Transverse colon (tissue), 4 donors: ENCODE results near the gene TUT4. TPM values are rescaled to one million over a fixed set of nuclear protein-coding genes. Genes with fewer than 3 reads are reported as not detected.

Experiments
- DNase-seq: peaks from one replicate; pipeline ENCODE4 v3.0.0-alpha.2; 2019
- H3K27ac ChIP-seq, 4 donors: fragments of 200-600 bp; sonication (generic); 2 replicates each; pipeline ENCODE4 v1.5.1; 2016 to 2018; ENCODE audit warnings: inconsistent platforms in 4 of 4
- H3K27me3 ChIP-seq: fragments of 200-600 bp; sonication (generic); 2 replicates; pipeline ENCODE4 v1.5.1; 2017; ENCODE audit warnings: inconsistent platforms
- H3K36me3 ChIP-seq, 4 donors: fragments of 200-600 bp; sonication (generic); 2 replicates each; pipeline ENCODE4 v1.5.1; 2017 to 2019; ENCODE audit warnings: inconsistent platforms in 4 of 4
- H3K4me1 ChIP-seq, 4 donors: fragments of 200-600 bp; sonication (generic); 2 replicates each; pipeline ENCODE4 v1.5.1; 2017 to 2020; ENCODE audit warnings: inconsistent platforms in 4 of 4
- H3K4me3 ChIP-seq, 4 donors: fragments of 200-600 bp; sonication (generic); 1 replicate in 1 of 4; 2 replicates in 3 of 4; pipeline versions ENCODE4 v1.5.1 to v1.6.1; 2017 to 2019; ENCODE audit warnings: inconsistent platforms in 4 of 4
- H3K9me3 ChIP-seq, 2 donors: fragments of 200-600 bp; sonication (generic); 2 replicates each; pipeline ENCODE4 v1.5.1; 2017 to 2019; ENCODE audit warnings: inconsistent platforms in 2 of 2
- EP300 ChIP-seq: sonication (generic); formaldehyde crosslinking; IDR thresholded peaks from one replicate; pipeline ENCODE4 v1.6.1; 2017; ENCODE audit warnings: antibody characterized with exemption, low read depth
- POLR2A ChIP-seq: fragments of 450-650 bp; IDR thresholded peaks from one replicate; pipeline ENCODE4 v1.6.1; 2016; ENCODE audit warnings: antibody characterized with exemption, mild to moderate bottlenecking, moderate library complexity
- POLR2AphosphoS5 ChIP-seq, 3 donors: sonication (generic); formaldehyde crosslinking; IDR thresholded peaks; one replicate each; pipeline ENCODE4 v1.6.1; 2016; ENCODE audit warnings: antibody characterized with exemption in 3 of 3
- WGBS, 2 donors: methylation state at CpG; one replicate each; pipeline ENCODE4 v1.1.5; 2018; ENCODE audit warnings: low coverage in 1 of 2; 5-methylcytosine and 5-hydroxymethylcytosine counted together
- in situ Hi-C, 4 donors: fragments of 200-750 bp; cut with MboI; loops; one replicate each; pipeline versions ENCODE4 v1.15.0 to v1.15.1; 2017; ENCODE audit warnings: low sequenced_read_pairs in 3 of 4, low pct_ligation_motif_present in 1 of 4, low pct_unique_long_range_greater_than_20kb in 1 of 4
- intact Hi-C: fragments of 100-400 bp; cut with DNase I; formaldehyde crosslinking; loops from one replicate; pipeline ENCODE4 v1.15.1; 2023; ENCODE audit warnings: low total_unique reads
- total RNA-seq, 4 donors: library from RNA; depleted of rRNA; stranded (reverse); fragments of >200 nt; gene quantifications; one replicate each; pipeline ENCODE4 v1.1.0, GENCODE V29; 2016
- TF ChIP-seq, protein P1 (sequence below), 5 experiments: fragments of 200-600 bp in 3 of 5; fragments of 450-650 bp in 2 of 5; sonication (generic) in 3 of 5; IDR thresholded peaks; 1 replicate in 2 of 5; 2 replicates in 3 of 5; pipeline ENCODE4 v1.5.1; 2016 to 2017; ENCODE audit warnings: antibody characterized with exemption in 5 of 5, inconsistent platforms in 3 of 5, mild to moderate bottlenecking in 2 of 5, moderate library complexity in 1 of 5

TUT4 gene
- total RNA-seq, 4 donors from 2014 or later: 12.3 to 55.3 (median 27.4) TPM

DNA sequence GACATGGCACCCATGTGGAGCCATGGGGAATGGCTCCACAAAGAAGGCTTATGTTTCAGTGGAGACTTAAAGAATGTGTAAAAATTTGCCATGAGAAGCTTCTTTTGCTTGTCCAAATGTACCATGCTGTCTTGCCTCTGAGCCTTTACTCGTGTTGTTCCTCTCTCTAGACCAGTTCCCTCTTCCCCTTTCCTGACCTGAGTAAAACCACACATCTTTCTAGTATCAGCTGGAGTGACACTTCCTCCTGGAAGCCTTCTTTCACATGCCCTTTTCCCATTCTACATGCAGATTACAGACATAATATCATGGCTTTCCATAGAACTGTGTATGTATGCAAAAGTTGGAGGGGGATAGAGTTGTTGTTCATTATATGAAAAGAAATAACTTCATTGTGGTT lies 35.6 kb upstream of the TUT4 start:
- Histone ChIP-seq H3K4me3 (no peak overlapping the region), H3K36me3 (no peaks in the 10 kb centered on the region), H3K27ac (no peak overlapping the region), H3K4me1 (no peaks in the 10 kb centered on the region), H3K9me3 (no peaks in the 10 kb centered on the region), H3K27me3 (no peaks in the 10 kb centered on the region)
- DNase-seq: no peak
- 33 to 41% methylated on average over 1 of the region's 1 CpG for WGBS, 2 donors
- intact Hi-C loops (no loop called here), in situ Hi-C loops (no loop called here)
- TF ChIP-seq, protein P1, sequence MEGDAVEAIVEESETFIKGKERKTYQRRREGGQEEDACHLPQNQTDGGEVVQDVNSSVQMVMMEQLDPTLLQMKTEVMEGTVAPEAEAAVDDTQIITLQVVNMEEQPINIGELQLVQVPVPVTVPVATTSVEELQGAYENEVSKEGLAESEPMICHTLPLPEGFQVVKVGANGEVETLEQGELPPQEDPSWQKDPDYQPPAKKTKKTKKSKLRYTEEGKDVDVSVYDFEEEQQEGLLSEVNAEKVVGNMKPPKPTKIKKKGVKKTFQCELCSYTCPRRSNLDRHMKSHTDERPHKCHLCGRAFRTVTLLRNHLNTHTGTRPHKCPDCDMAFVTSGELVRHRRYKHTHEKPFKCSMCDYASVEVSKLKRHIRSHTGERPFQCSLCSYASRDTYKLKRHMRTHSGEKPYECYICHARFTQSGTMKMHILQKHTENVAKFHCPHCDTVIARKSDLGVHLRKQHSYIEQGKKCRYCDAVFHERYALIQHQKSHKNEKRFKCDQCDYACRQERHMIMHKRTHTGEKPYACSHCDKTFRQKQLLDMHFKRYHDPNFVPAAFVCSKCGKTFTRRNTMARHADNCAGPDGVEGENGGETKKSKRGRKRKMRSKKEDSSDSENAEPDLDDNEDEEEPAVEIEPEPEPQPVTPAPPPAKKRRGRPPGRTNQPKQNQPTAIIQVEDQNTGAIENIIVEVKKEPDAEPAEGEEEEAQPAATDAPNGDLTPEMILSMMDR (IDR thresholded peaks at IDR 0.05): no peak

DNA sequence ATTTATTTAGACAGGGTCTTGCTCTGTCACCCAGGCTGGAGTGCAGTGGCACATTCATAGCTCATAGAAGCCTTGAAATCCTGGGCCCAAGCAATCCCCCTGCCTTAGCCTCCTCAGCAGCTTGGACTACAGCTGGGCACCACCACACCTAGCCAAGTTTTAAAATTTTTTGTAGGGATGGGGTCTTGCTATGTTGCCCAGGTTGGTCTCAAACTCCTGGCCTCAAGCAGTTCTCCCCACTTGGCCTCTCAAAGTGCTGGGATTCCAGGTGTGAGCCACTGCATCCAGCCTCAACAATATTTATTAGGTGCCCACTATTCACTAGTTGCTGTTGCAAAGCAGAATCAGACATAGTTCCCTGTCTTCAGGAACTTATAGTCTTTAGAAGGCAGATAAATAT lies 35.1 kb upstream of the TUT4 start:
- intact Hi-C loops: no loop called here
- in situ Hi-C loops: no loop called here

DNA sequence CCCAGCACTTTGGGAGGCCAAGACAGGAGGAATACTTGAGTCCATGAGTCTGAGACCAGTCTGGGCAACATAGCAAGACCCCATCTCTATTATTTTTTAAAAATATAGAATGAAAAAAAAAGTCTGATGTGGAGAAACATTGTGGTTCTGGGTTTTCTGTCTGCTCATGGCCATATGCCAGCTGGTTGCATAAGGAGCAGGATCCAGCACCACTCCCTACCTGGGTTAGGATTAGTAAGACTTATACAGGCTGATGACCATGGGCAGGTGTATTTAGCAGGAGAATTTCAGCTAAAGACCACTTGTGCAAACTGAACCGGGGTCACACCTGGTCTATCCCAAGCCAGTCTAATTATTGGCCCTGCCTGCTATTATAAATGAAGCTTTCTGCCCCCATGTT lies 32.6 kb upstream of the TUT4 start:
- WGBS, 2 donors: 100% methylated on average over 1 of the region's 1 CpG; no CpG with 5 or more reads in 1 of the 2 donors
- Histone ChIP-seq H3K4me3 (no peak overlapping the region), H3K4me1 (no peaks in the 10 kb centered on the region), H3K36me3 (no peaks in the 10 kb centered on the region), H3K27ac (no peak overlapping the region), H3K27me3 (no peaks in the 10 kb centered on the region), H3K9me3 (no peaks in the 10 kb centered on the region)
- DNase-seq: no peak
- in situ Hi-C loops (no loop called here), intact Hi-C loops (no loop called here)
- no peak for TF ChIP-seq EP300
- no peak for TF ChIP-seq POLR2A
- TF ChIP-seq, protein P1 (IDR thresholded peaks at IDR 0.05): no peak
- TF ChIP-seq POLR2AphosphoS5 (IDR thresholded peaks at IDR 0.05): no peak

More for the DNA sequence above, 35.1 kb upstream of the TUT4 start:
- DNase-seq: no peak
- Histone ChIP-seq H3K27ac (no peak overlapping the region), H3K36me3 (no peaks in the 10 kb centered on the region), H3K27me3 (no peaks in the 10 kb centered on the region), H3K9me3 (no peaks in the 10 kb centered on the region), H3K4me1 (no peaks in the 10 kb centered on the region), H3K4me3 (no peak overlapping the region)
- no peak for TF ChIP-seq POLR2A
- TF ChIP-seq POLR2AphosphoS5 (IDR thresholded peaks at IDR 0.05): no peak
- TF ChIP-seq, protein P1 (IDR thresholded peaks at IDR 0.05): no peak
- TF ChIP-seq EP300: no peak

DNA sequence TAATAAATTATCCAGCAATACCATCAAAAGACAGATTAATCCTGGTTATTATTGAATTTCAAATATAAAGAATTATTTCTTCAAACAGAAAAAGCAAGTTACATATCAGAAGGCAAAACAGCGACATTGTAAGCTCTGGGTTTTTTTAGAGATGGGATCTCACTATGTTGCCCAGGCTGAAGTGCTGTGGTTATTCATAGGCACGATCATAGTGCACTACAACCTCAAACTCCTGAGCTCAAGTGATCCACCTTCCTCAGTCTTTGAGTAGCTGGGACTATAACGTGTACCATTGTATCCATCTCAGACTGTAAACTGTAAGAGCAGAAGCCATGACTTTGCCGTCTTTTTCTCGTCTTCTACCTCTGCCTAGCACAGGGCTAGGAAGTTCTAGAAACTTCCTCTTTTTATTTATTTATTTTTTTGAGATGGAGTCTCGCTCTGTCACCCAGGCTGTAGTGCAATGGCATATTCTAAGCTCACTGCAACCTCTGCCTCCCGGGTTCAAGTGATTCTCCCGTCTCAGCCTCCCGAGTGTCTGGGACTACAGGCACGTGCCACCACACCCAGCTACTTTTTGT lies 29.3 kb upstream of the TUT4 start:
- Histone ChIP-seq H3K27ac (no peak overlapping the region), H3K4me1 (no peaks in the 10 kb centered on the region), H3K27me3 (no peaks in the 10 kb centered on the region), H3K9me3 (no peaks in the 10 kb centered on the region), H3K4me3 (no peak overlapping the region), H3K36me3 (no peaks in the 10 kb centered on the region)
- 86 to 92% methylated on average over 9 to 10 of the region's 10 CpGs for WGBS, 2 donors
- TF ChIP-seq, protein P1 (IDR thresholded peaks at IDR 0.05): no peak
- no peak for TF ChIP-seq EP300
- TF ChIP-seq POLR2AphosphoS5 (IDR thresholded peaks at IDR 0.05): no peak
- no peak for TF ChIP-seq POLR2A
- no peak for DNase-seq
- in situ Hi-C loops: no loop called here
- intact Hi-C loops: no loop called here
